Measurements from ENCODE around the gene GRHL1.
"Not testable (repeated sequence)": the region's sequence is repeated elsewhere in the genome, so short reads cannot be mapped to it uniquely, and the experiment has no call there.

The GRHL1 gene

GRCh38 chr2:10028988-10029874, 77.7 kb downstream of the GRHL1 start:
- ATAC-seq: peak; percentile 96
- Mint-ChIP-seq H3K9me3 (no peaks in the 10 kb centered on the region), H3K36me3 (no peaks in the 10 kb centered on the region), H3K27me3 (no peaks in the 10 kb centered on the region), H3K4me1 (peaks cover 58% of the 10 kb centered on the region), H3K4me3 (peak overlapping the region; percentile 83), H3K27ac (peak overlapping the region; percentile 96)

GRCh38 chr2:10029875-10030223, 78.4 kb downstream of the GRHL1 start:
- Mint-ChIP-seq H3K36me3 (no peaks in the 10 kb centered on the region), H3K27me3 (no peaks in the 10 kb centered on the region), H3K27ac (peak overlapping the region; percentile 96), H3K9me3 (no peaks in the 10 kb centered on the region), H3K4me3 (peak overlapping the region; percentile 83), H3K4me1 (peaks cover 64% of the 10 kb centered on the region)
- ATAC-seq: no peak

GRCh38 chr2:10030311-10030736, 78.8 kb downstream of the GRHL1 start:
- H3K27me3 Mint-ChIP-seq: no peaks in the 10 kb centered on the region
- peak overlapping the region; percentile 96 for H3K27ac Mint-ChIP-seq
- peaks cover 69% of the 10 kb centered on the region for H3K4me1 Mint-ChIP-seq
- ATAC-seq: no peak
- peak overlapping the region; percentile 83 for H3K4me3 Mint-ChIP-seq
- no peaks in the 10 kb centered on the region for H3K9me3 Mint-ChIP-seq
- no peaks in the 10 kb centered on the region for H3K36me3 Mint-ChIP-seq

GRCh38 chr2:10030798-10031197, 79.3 kb downstream of the GRHL1 start:
- H3K36me3 Mint-ChIP-seq, ATAC-seq, H3K9me3 Mint-ChIP-seq, H3K27me3 Mint-ChIP-seq, H3K4me3 Mint-ChIP-seq: not testable (repeated sequence)
- peaks cover 73% of the 10 kb centered on the region for H3K4me1 Mint-ChIP-seq
- peak overlapping the region; percentile 96 for H3K27ac Mint-ChIP-seq

- Mint-ChIP-seq H3K36me3 (no peaks in the 10 kb centered on the region), H3K4me1 (peaks cover 80% of the 10 kb centered on the region), H3K27ac (peak overlapping the region; percentile 96), H3K27me3 (no peaks in the 10 kb centered on the region), H3K9me3 (no peaks in the 10 kb centered on the region), H3K4me3 (no peak overlapping the region)
- ATAC-seq: no peak
Measured at GRCh38 chr2:10031886-10032745, 80.6 kb downstream of the GRHL1 start.

- H3K9me3 Mint-ChIP-seq: no peaks in the 10 kb centered on the region
- no peaks in the 10 kb centered on the region for H3K36me3 Mint-ChIP-seq
- no peak for ATAC-seq
- H3K4me1 Mint-ChIP-seq: peaks cover 75% of the 10 kb centered on the region
- H3K4me3 Mint-ChIP-seq: no peak overlapping the region
- no peaks in the 10 kb centered on the region for H3K27me3 Mint-ChIP-seq
- H3K27ac Mint-ChIP-seq: peak overlapping the region; percentile 96
Measured at GRCh38 chr2:10032746-10033105, 81.2 kb downstream of the GRHL1 start.

GRCh38 chr2:10033251-10034006, 81.9 kb downstream of the GRHL1 start:
- Mint-ChIP-seq H3K4me3 (no peak overlapping the region), H3K27ac (no peak overlapping the region)
- ATAC-seq: no peak

GRCh38 chr2:10034333-10035052, 83.0 kb downstream of the GRHL1 start:
- no peaks in the 10 kb centered on the region for H3K36me3 Mint-ChIP-seq
- ATAC-seq: no peak
- H3K4me3 Mint-ChIP-seq: no peak overlapping the region
- H3K9me3 Mint-ChIP-seq: no peaks in the 10 kb centered on the region
- peaks cover 57% of the 10 kb centered on the region for H3K4me1 Mint-ChIP-seq
- no peaks in the 10 kb centered on the region for H3K27me3 Mint-ChIP-seq
- H3K27ac Mint-ChIP-seq: peak overlapping the region; percentile 60

More at GRCh38 chr2:10033251-10034006, 81.9 kb downstream of the GRHL1 start:
- Mint-ChIP-seq H3K9me3 (no peaks in the 10 kb centered on the region), H3K36me3 (no peaks in the 10 kb centered on the region), H3K4me1 (peaks cover 68% of the 10 kb centered on the region), H3K27me3 (no peaks in the 10 kb centered on the region)

GRCh38 chr2:10035053-10035422, 83.5 kb downstream of the GRHL1 start:
- Mint-ChIP-seq H3K4me3 (no peak overlapping the region), H3K36me3 (no peaks in the 10 kb centered on the region), H3K27ac (peak overlapping the region; percentile 60), H3K9me3 (no peaks in the 10 kb centered on the region), H3K4me1 (peaks cover 52% of the 10 kb centered on the region), H3K27me3 (no peaks in the 10 kb centered on the region)
- ATAC-seq: no peak

- no peaks in the 10 kb centered on the region for H3K9me3 Mint-ChIP-seq
- H3K4me3 Mint-ChIP-seq: no peak overlapping the region
Measured at GRCh38 chr2:10035633-10036032, 84.1 kb downstream of the GRHL1 start.

GRCh38 chr2:10036095-10036884, 84.8 kb downstream of the GRHL1 start:
- Mint-ChIP-seq H3K4me3 (no peak overlapping the region), H3K9me3 (no peaks in the 10 kb centered on the region), H3K27ac (peak overlapping the region; percentile 60), H3K4me1 (peaks cover 47% of the 10 kb centered on the region), H3K36me3 (no peaks in the 10 kb centered on the region), H3K27me3 (no peaks in the 10 kb centered on the region)
- ATAC-seq: peak; percentile 80

More at GRCh38 chr2:10035633-10036032, 84.1 kb downstream of the GRHL1 start:
- H3K27me3 Mint-ChIP-seq: no peaks in the 10 kb centered on the region
- ATAC-seq: no peak
- peaks cover 47% of the 10 kb centered on the region for H3K4me1 Mint-ChIP-seq
- H3K27ac Mint-ChIP-seq: peak overlapping the region; percentile 60
- H3K36me3 Mint-ChIP-seq: no peaks in the 10 kb centered on the region

- no peak overlapping the region for H3K4me3 Mint-ChIP-seq
- H3K27ac Mint-ChIP-seq: peak overlapping the region; percentile 48
- no peak for ATAC-seq
- H3K4me1 Mint-ChIP-seq: peaks cover 51% of the 10 kb centered on the region
- no peaks in the 10 kb centered on the region for H3K36me3 Mint-ChIP-seq
- H3K9me3 Mint-ChIP-seq: no peaks in the 10 kb centered on the region
- H3K27me3 Mint-ChIP-seq: no peaks in the 10 kb centered on the region
Measured at GRCh38 chr2:10038123-10038522, 86.6 kb downstream of the GRHL1 start.

- peak overlapping the region; percentile 48 for H3K27ac Mint-ChIP-seq
- no peaks in the 10 kb centered on the region for H3K27me3 Mint-ChIP-seq
- H3K4me1 Mint-ChIP-seq: peaks cover 51% of the 10 kb centered on the region
- no peak for ATAC-seq
- H3K36me3 Mint-ChIP-seq: no peaks in the 10 kb centered on the region
- no peaks in the 10 kb centered on the region for H3K9me3 Mint-ChIP-seq
- H3K4me3 Mint-ChIP-seq: no peak overlapping the region
Measured at GRCh38 chr2:10038716-10039115, 87.2 kb downstream of the GRHL1 start.
